ENCODE data around the gene SGMS2. TPM values are rescaled to one million over a fixed set of nuclear protein-coding genes. Genes with fewer than 3 reads are reported as not detected.

The SGMS2 gene
- total and polyA plus RNA-seq, 2 donors (not counting 1 experiment from before 2014, with no cell fraction given) = 0.12 TPM; not detected in 1

- Mint-ChIP-seq H3K4me3 (no peak overlapping the region), H3K9me3 (ENCODE audit: insufficient read depth) (no peaks in the 10 kb centered on the region), H3K27ac (no peak overlapping the region), H3K27me3 (peaks cover 7% of the 10 kb centered on the region), H3K4me1 (no peaks in the 10 kb centered on the region)
- POLR2A ChIA-PET = no interaction called here
- Histone ChIP-seq H3K4me3 (ENCODE audit: control extremely low read depth in 1 of 5, extremely low read depth in 1 of 5, insufficient read depth in 1 of 5, low read depth in 2 of 5, low read length in 4 of 5) (no peak overlapping the region), H3K27ac (ENCODE audit: low read length in 2 of 2) (no peak overlapping the region), H4K20me1 (ENCODE audit: control insufficient read depth, insufficient read depth, low read length, poor library complexity, severe bottlenecking) (no peaks in the 10 kb centered on the region), H3K27me3 (replicated peaks in 1 of 4; ENCODE audit: control extremely low read depth in 1 of 4, control insufficient read depth in 3 of 4, insufficient read depth in 4 of 4, low read length in 3 of 4) (no peaks in the 10 kb centered on the region), H3K4me1 (ENCODE audit: control insufficient read depth in 2 of 2, insufficient read depth in 2 of 2, low read length in 2 of 2) (no peaks in the 10 kb centered on the region), H3K36me3 (replicated peaks in 1 of 2; ENCODE audit: control extremely low read depth in 1 of 2, control insufficient read depth in 1 of 2, extremely low read depth in 1 of 2, insufficient read depth in 2 of 2, low read length in 1 of 2) (no peaks in the 10 kb centered on the region), H3K9ac (ENCODE audit: low read length) (no peak overlapping the region), H2AFZ (ENCODE audit: insufficient read depth, low read depth, low read length, poor library complexity, severe bottlenecking) (no peak overlapping the region), H3K4me2 (replicated peaks; ENCODE audit: low read depth, low read length, poor library complexity, severe bottlenecking) (no peak overlapping the region), H3K9me3 (ENCODE audit: control extremely low read depth in 1 of 3, control insufficient read depth in 2 of 3, insufficient read depth in 1 of 3, low read length in 2 of 3) (no peaks in the 10 kb centered on the region), H3K79me2 (ENCODE audit: control insufficient read depth, insufficient read depth, low read length) (no peaks in the 10 kb centered on the region)
- WGBS (ENCODE audit: insufficient coverage) = 72% methylated on average over 2 of the region's 3 CpGs
- intact Hi-C loops (cut with micrococcal nuclease) = no loop called here
- ATAC-seq (ENCODE audit: low read depth) (no peak), DNase-seq (no peak)
- CTCF ChIA-PET = no interaction called here
- TF ChIP-seq CTCF (IDR thresholded peaks at IDR 0.05) (no peak), EZH2 (IDR thresholded peaks at IDR 0.05; ENCODE audit: borderline replicate concordance, insufficient read depth, low read depth, low read length, poor library complexity, severe bottlenecking) (no peak)
These were observed 13.3 kb downstream of the SGMS2 start for GRCh38 chr4:107837776-107838618.

GRCh38 chr4:107838861-107839565 is 14.3 kb downstream of the SGMS2 start:
- no CpG with 5 or more reads among the region's 1 CpG for WGBS (ENCODE audit: insufficient coverage)
- H3K4me2 ChIP-seq (replicated peaks; ENCODE audit: low read depth, low read length, poor library complexity, severe bottlenecking) = no peak overlapping the region
- no peaks in the 10 kb centered on the region for H3K27me3 ChIP-seq (replicated peaks in 1 of 4; ENCODE audit: control extremely low read depth in 1 of 4, control insufficient read depth in 3 of 4, insufficient read depth in 4 of 4, low read length in 3 of 4)
- ChIA-PET CTCF (no interaction called here), POLR2A (no interaction called here)
- H3K4me3 Mint-ChIP-seq = no peak overlapping the region
- H3K27me3 Mint-ChIP-seq = peaks cover 7% of the 10 kb centered on the region
- H3K4me1 ChIP-seq (ENCODE audit: control insufficient read depth in 2 of 2, insufficient read depth in 2 of 2, low read length in 2 of 2) = no peaks in the 10 kb centered on the region
- DNase-seq (no peak), ATAC-seq (ENCODE audit: low read depth) (no peak)
- no peaks in the 10 kb centered on the region for H3K9me3 Mint-ChIP-seq (ENCODE audit: insufficient read depth)
- intact Hi-C loops (cut with micrococcal nuclease) = no loop called here
- H3K36me3 ChIP-seq (replicated peaks in 1 of 2; ENCODE audit: control extremely low read depth in 1 of 2, control insufficient read depth in 1 of 2, extremely low read depth in 1 of 2, insufficient read depth in 2 of 2, low read length in 1 of 2) = no peaks in the 10 kb centered on the region
- H3K79me2 ChIP-seq (ENCODE audit: control insufficient read depth, insufficient read depth, low read length) = no peaks in the 10 kb centered on the region
- H3K9me3 ChIP-seq (ENCODE audit: control extremely low read depth in 1 of 3, control insufficient read depth in 2 of 3, insufficient read depth in 1 of 3, low read length in 2 of 3) = no peaks in the 10 kb centered on the region
- H2AFZ ChIP-seq (ENCODE audit: insufficient read depth, low read depth, low read length, poor library complexity, severe bottlenecking) = no peak overlapping the region
- no peaks in the 10 kb centered on the region for H3K4me1 Mint-ChIP-seq
- H4K20me1 ChIP-seq (ENCODE audit: control insufficient read depth, insufficient read depth, low read length, poor library complexity, severe bottlenecking) = no peaks in the 10 kb centered on the region
- H3K4me3 ChIP-seq (ENCODE audit: control extremely low read depth in 1 of 5, extremely low read depth in 1 of 5, insufficient read depth in 1 of 5, low read depth in 2 of 5, low read length in 4 of 5) = no peak overlapping the region
- no peak for TF ChIP-seq EZH2 (IDR thresholded peaks at IDR 0.05; ENCODE audit: borderline replicate concordance, insufficient read depth, low read depth, low read length, poor library complexity, severe bottlenecking)
- no peak for TF ChIP-seq CTCF (IDR thresholded peaks at IDR 0.05)
- no peak overlapping the region for H3K27ac Mint-ChIP-seq
- H3K27ac ChIP-seq (ENCODE audit: low read length in 2 of 2) = no peak overlapping the region
- no peak overlapping the region for H3K9ac ChIP-seq (ENCODE audit: low read length)

Measured in B cell (primary cell).